Neuron (in vitro differentiated cells): ENCODE measurements around the gene CDKN3.
"Not testable (repeated sequence)": the region's sequence is repeated elsewhere in the genome, so short reads cannot be mapped to it uniquely, and the experiment has no call there.

Source experiments
- H2AFZ ChIP-seq: one replicate; pipeline ENCODE4 v1.6.1; 2013; ENCODE audit warnings: low read depth, mild to moderate bottlenecking, inconsistent platforms, low read length, moderate library complexity
- H3K27me3 ChIP-seq: one replicate; pipeline ENCODE4 v1.6.1; 2013; ENCODE audit warnings: low read length; ENCODE audit not compliant: insufficient read depth
- H3K36me3 ChIP-seq: one replicate; pipeline ENCODE4 v1.6.1; 2013; ENCODE audit warnings: low read length; ENCODE audit not compliant: insufficient read depth
- H3K4me1 ChIP-seq: one replicate; pipeline ENCODE4 v1.6.1; 2013; ENCODE audit warnings: low read length; ENCODE audit not compliant: insufficient read depth
- H3K4me3 ChIP-seq: 2 replicates; pipeline ENCODE4 v1.5.1; 2013; ENCODE audit warnings: mild to moderate bottlenecking, low read length, moderate library complexity
- H3K9me3 ChIP-seq: one replicate; pipeline ENCODE4 v1.6.1; 2013; ENCODE audit warnings: low read length

The CDKN3 gene

DNA sequence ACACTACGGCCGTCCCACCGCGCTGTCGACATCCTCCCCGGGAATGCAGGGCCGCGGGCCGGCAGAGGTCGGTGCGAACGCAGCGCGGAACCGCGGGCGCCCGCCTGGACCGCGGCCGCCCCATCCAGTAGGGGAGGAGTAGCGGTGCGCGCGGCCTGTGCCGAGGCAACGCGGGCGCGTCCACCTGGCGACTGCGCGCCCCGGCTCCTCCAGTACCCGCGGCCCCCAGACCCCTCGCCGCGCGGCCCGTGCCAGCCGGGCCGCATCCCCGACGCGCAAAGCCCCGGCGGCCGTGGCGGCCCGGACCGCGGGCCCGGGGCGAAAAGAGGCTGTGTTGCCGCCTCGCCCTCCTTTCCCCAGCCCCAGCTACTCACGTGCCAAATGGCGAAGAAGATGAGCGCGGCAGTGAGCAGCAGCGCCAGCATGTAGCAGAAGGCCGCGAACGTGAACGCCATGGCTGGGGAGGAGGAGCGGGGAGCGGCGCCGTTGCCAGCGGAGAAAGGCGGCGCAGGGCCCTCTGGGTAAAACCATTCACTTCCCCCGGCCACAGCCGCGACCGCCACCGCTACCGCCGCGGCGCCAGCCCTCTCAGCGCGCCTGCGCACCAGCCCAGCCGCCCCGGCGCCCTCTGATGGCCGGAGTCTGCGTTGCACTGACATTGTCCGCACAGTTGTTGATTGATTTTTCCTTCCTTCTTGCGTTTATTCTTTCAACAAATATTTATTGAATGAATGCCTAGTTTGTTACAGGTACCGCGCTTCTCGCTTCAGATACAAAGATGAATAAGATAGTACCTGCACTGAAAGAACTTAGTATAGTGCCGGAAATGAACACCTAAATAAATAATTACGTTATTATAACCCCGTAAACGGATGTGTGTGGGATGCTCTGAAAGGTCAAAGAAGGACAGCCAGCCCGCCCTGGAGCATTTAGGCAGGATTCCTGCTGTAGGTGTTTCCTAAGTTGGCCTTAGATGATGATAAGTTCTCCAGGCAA lies 44.4 kb downstream of the CDKN3 start, which contains the start of gene CNIH1:
Gene CNIH1, minus strand, starts transcription at position 502 of the 996 bp plus-strand sequence. Its CDS starts 47 bp downstream, at position 455.
- peak within 1 kb of the TSS; percentile 98 for H2AFZ ChIP-seq
- H3K27me3 ChIP-seq: no peaks in the 10 kb centered on the region
- H3K36me3 ChIP-seq: peaks cover 4% of the 10 kb centered on the region
- H3K4me3 ChIP-seq: peak within 1 kb of the TSS; percentile 90
- H3K9me3 ChIP-seq: no peaks in the 10 kb centered on the region
- H3K4me1 ChIP-seq: peaks cover 17% of the 10 kb centered on the region

DNA sequence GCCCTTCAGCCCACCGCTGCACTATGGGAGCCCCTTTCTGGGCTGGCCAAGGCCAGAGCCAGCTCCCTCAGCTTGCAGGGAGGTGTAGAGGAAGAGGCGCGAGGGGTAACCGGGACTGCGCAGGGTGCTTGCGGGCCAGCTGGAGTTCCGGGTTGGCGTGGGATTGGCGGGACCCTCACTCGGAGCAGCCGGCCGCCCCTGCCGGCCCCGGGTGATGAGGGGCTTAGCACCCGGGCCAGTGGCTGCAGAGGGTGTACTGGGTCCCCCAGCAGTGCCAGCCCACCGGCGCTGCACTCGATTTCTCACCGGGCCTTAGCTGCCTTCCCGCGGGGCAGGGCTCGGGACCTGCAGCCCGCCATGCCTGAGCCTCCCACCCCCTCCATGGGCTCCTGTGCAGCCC lies 46.2 kb downstream of the CDKN3 start:
- H3K4me3 ChIP-seq, H3K9me3 ChIP-seq, H3K36me3 ChIP-seq, H2AFZ ChIP-seq, H3K27me3 ChIP-seq: not testable (repeated sequence)
- peaks cover 14% of the 10 kb centered on the region for H3K4me1 ChIP-seq

- Histone ChIP-seq H2AFZ (no peak overlapping the region), H3K27me3 (no peaks in the 10 kb centered on the region), H3K4me1 (peaks cover 14% of the 10 kb centered on the region), H3K4me3 (no peak overlapping the region), H3K9me3 (no peaks in the 10 kb centered on the region), H3K36me3 (no peaks in the 10 kb centered on the region)
These were observed 47.2 kb downstream of the CDKN3 start for GRCh38 chr14:54443981-54444380.

DNA sequence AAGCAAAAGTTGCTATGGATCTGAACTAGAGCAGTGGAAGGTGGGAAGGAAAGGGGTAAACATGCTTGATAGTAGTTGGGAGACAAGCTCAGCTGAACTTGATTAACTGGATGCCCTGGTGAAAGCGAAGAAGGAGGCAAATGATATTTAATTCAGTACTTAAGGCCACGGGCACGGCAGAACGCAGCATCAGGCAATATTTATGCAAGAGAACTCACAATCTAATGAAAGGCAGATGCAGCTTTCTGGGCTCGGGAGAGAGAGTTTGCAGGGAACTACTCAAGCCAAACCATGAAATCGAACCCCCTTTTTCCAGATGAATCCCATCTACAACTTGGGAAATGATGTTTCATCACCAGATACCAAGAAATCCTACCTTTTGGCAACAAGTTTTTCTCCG lies 47.9 kb downstream of the CDKN3 start:
- Histone ChIP-seq H3K4me1 (peaks cover 16% of the 10 kb centered on the region), H2AFZ (no peak overlapping the region), H3K4me3 (no peak overlapping the region), H3K27me3 (no peaks in the 10 kb centered on the region), H3K36me3 (no peaks in the 10 kb centered on the region), H3K9me3 (no peaks in the 10 kb centered on the region)

DNA sequence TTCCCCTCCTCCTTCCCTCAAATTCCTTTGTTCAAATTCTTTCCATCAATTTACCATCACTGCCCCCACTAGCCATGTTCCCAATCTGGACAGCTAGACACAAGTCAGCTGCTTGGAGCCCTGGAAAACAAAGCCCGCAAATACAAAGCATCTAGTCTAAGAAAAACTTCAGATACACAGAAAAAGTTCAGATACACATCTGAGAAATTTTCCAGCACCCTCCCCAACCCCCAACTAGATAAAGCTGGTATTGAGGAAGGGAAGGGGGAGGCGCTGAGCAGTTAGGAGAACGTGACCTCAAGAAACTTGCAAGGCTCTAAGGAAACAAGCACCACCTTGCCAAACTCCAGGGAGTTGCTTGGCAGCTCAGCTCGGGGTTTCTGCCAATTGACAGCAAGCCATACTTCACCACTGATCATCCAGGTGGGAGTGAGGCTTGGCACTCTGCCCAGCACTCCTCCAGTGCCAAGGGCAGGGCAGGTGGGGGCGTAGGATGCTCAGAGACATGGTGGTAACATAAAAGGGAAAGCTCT lies 49.4 kb downstream of the CDKN3 start:
- Histone ChIP-seq H3K4me1 (peaks cover 13% of the 10 kb centered on the region), H3K27me3 (no peaks in the 10 kb centered on the region), H3K9me3 (no peaks in the 10 kb centered on the region), H2AFZ (peak overlapping the region; percentile 41), H3K4me3 (no peak overlapping the region), H3K36me3 (no peaks in the 10 kb centered on the region)

GRCh38 chr14:54447231-54447692 lies 50.5 kb downstream of the CDKN3 start:
- no peaks in the 10 kb centered on the region for H3K9me3 ChIP-seq
- no peak overlapping the region for H2AFZ ChIP-seq
- H3K27me3 ChIP-seq: no peaks in the 10 kb centered on the region
- H3K36me3 ChIP-seq: no peaks in the 10 kb centered on the region
- H3K4me1 ChIP-seq: peaks cover 13% of the 10 kb centered on the region
- H3K4me3 ChIP-seq: no peak overlapping the region

- H3K4me3 ChIP-seq: no peak overlapping the region
- no peaks in the 10 kb centered on the region for H3K27me3 ChIP-seq
- H2AFZ ChIP-seq: no peak overlapping the region
- H3K36me3 ChIP-seq: no peaks in the 10 kb centered on the region
- peaks cover 13% of the 10 kb centered on the region for H3K4me1 ChIP-seq
- H3K9me3 ChIP-seq: no peaks in the 10 kb centered on the region
These were observed 53.7 kb downstream of the CDKN3 start for GRCh38 chr14:54450535-54450934.

GRCh38 chr14:54451121-54451601 lies 54.4 kb downstream of the CDKN3 start:
- Histone ChIP-seq H3K4me3 (no peak overlapping the region), H3K27me3 (no peaks in the 10 kb centered on the region), H3K4me1 (peaks cover 8% of the 10 kb centered on the region), H3K36me3 (no peaks in the 10 kb centered on the region), H3K9me3 (no peaks in the 10 kb centered on the region), H2AFZ (no peak overlapping the region)

GRCh38 chr14:54451961-54452360 lies 55.2 kb downstream of the CDKN3 start:
- Histone ChIP-seq H3K4me1 (peaks cover 5% of the 10 kb centered on the region), H3K36me3 (no peaks in the 10 kb centered on the region), H3K27me3 (no peaks in the 10 kb centered on the region), H2AFZ (no peak overlapping the region), H3K4me3 (no peak overlapping the region), H3K9me3 (no peaks in the 10 kb centered on the region)

- no peaks in the 10 kb centered on the region for H3K9me3 ChIP-seq
- H3K36me3 ChIP-seq: no peaks in the 10 kb centered on the region
- no peaks in the 10 kb centered on the region for H3K27me3 ChIP-seq
- no peak overlapping the region for H2AFZ ChIP-seq
- no peak overlapping the region for H3K4me3 ChIP-seq
- peaks cover 5% of the 10 kb centered on the region for H3K4me1 ChIP-seq
These were observed 56.4 kb downstream of the CDKN3 start for GRCh38 chr14:54453252-54453651.

GRCh38 chr14:54453990-54454389 lies 57.2 kb downstream of the CDKN3 start:
- not testable (repeated sequence) for H3K36me3 ChIP-seq, H3K4me1 ChIP-seq, H3K27me3 ChIP-seq, H3K9me3 ChIP-seq, H3K4me3 ChIP-seq, H2AFZ ChIP-seq

GRCh38 chr14:54455363-54455762 lies 58.6 kb downstream of the CDKN3 start:
- Histone ChIP-seq H3K36me3 (no peaks in the 10 kb centered on the region), H2AFZ (no peak overlapping the region), H3K9me3 (peaks cover 4% of the 10 kb centered on the region), H3K4me1 (no peaks in the 10 kb centered on the region), H3K4me3 (no peak overlapping the region), H3K27me3 (no peaks in the 10 kb centered on the region)

GRCh38 chr14:54456820-54457608 lies 60.2 kb downstream of the CDKN3 start:
- H3K27me3 ChIP-seq, H3K4me1 ChIP-seq, H2AFZ ChIP-seq, H3K9me3 ChIP-seq, H3K4me3 ChIP-seq, H3K36me3 ChIP-seq: not testable (repeated sequence)
